GM15510 (cell line): ENCODE data around the gene PAPOLG.

Experiments
- POLR2A ChIP-seq: IDR thresholded peaks from 3 replicates; pipeline ENCODE4 v1.6.1; 2011; ENCODE audit warnings: borderline replicate concordance; ENCODE audit not compliant: insufficient read length; ENCODE audit errors: extremely low read depth

Gene PAPOLG

GRCh38 chr2:60756097-60757087, at the start of gene PAPOLG:
Gene PAPOLG (plus strand): TSS chr2:60756268. CDS start chr2:60756479, 211 bp downstream.
- TF ChIP-seq POLR2A: peak; percentile 85

GRCh38 chr2:60707750-60708371, 48.2 kb upstream of the PAPOLG start:
- no peak for TF ChIP-seq POLR2A

GRCh38 chr2:60708630-60709320, 47.3 kb upstream of the PAPOLG start:
- TF ChIP-seq POLR2A: no peak

GRCh38 chr2:60710707-60711106, 45.4 kb upstream of the PAPOLG start:
- TF ChIP-seq POLR2A: no peak

- no peak for TF ChIP-seq POLR2A
These were observed 40.5 kb upstream of the PAPOLG start for GRCh38 chr2:60715561-60715960.

- no peak for TF ChIP-seq POLR2A
These were observed 38.4 kb upstream of the PAPOLG start for GRCh38 chr2:60717691-60718090.

- TF ChIP-seq POLR2A: no peak
These were observed 36.7 kb upstream of the PAPOLG start for GRCh38 chr2:60719331-60719730.

- TF ChIP-seq POLR2A: no peak
These were observed 30.6 kb upstream of the PAPOLG start for GRCh38 chr2:60725466-60725865.

- no peak for TF ChIP-seq POLR2A
These were observed 27.2 kb upstream of the PAPOLG start for GRCh38 chr2:60728855-60729254.

GRCh38 chr2:60735496-60736250, 20.4 kb upstream of the PAPOLG start:
- TF ChIP-seq POLR2A: no peak

- TF ChIP-seq POLR2A: no peak
These were observed 17.4 kb upstream of the PAPOLG start for GRCh38 chr2:60738679-60739078.

GRCh38 chr2:60739156-60739555, 16.9 kb upstream of the PAPOLG start:
- TF ChIP-seq POLR2A: no peak

- TF ChIP-seq POLR2A: no peak
These were observed 14.5 kb upstream of the PAPOLG start for GRCh38 chr2:60741576-60741975.

GRCh38 chr2:60742419-60742818, 13.6 kb upstream of the PAPOLG start:
- no peak for TF ChIP-seq POLR2A
